ENCODE data around the gene DPM1. TPM values are rescaled to one million over a fixed set of nuclear protein-coding genes. Genes with fewer than 3 reads are reported as not detected.

Gene DPM1
- total RNA-seq, 3 donors from 2014 or later (not counting 1 experiment from before 2014, with no cell fraction given): 21.2 to 26.1 (median 25.6) TPM

- Mint-ChIP-seq H3K27me3 (ENCODE audit: low read depth in 2 of 2) (peaks cover 30 to 35% of the 10 kb centered on the region in 2 donors), H3K9me3 (no peaks in the 10 kb centered on the region), H3K27ac (no peak overlapping the region), H3K4me1 (peaks cover 0 to 6% of the 10 kb centered on the region in 2 donors), H3K4me3 (no peak overlapping the region), H3K36me3 (no peaks in the 10 kb centered on the region)
- ATAC-seq (no peak), DNase-seq (peak in 1 of 2 donors; percentile 10)
- TF ChIP-seq CTCF (IDR thresholded peaks at IDR 0.05): no peak
- 52% methylated on average over 3 of the region's 4 CpGs for WGBS (ENCODE audit: insufficient coverage)
- H3K36me3 ChIP-seq (ENCODE audit: control insufficient read depth, insufficient read depth, low read length): no peaks in the 10 kb centered on the region
- no peaks in the 10 kb centered on the region for H3K27me3 ChIP-seq (ENCODE audit: control insufficient read depth, insufficient read depth, low read length)
- H3K4me3 ChIP-seq (ENCODE audit: low read length): no peak overlapping the region
- intact Hi-C loops (cut with micrococcal nuclease): loop anchor here (10.0 kb wide), 1 partner anchor 1102 kb away; no protein-coding TSS in a partner anchor
- H3K9me3 ChIP-seq (ENCODE audit: control insufficient read depth, insufficient read depth, low read length): no peaks in the 10 kb centered on the region
- H3K27ac ChIP-seq (ENCODE audit: low read length): no peak overlapping the region
- H3K4me1 ChIP-seq (ENCODE audit: control insufficient read depth, insufficient read depth, low read length): peaks cover 5% of the 10 kb centered on the region
Measured at GRCh38 chr20:50982363-50982762, 24.0 kb upstream of the DPM1 start.

DNA sequence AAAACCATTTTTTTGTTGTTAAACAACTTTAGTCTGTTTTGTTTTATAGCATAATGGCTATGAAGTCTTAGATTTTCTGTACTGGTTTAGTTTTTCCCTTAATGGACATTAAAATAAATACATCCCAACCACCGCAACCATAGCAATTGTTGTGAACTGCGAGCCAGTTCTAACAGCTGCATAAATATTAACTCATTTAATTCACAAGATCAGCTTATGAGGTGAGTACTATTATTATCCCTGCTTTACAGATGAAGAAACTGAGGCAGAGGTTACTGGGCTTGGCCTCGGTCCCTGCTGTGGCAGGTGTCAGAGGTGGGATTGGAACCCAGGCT lies 23.3 kb upstream of the DPM1 start:
- TF ChIP-seq CTCF (IDR thresholded peaks at IDR 0.05): peak; percentile 38
- Histone ChIP-seq H3K36me3 (ENCODE audit: control insufficient read depth, insufficient read depth, low read length) (no peaks in the 10 kb centered on the region), H3K4me3 (ENCODE audit: low read length) (no peak overlapping the region), H3K27me3 (ENCODE audit: control insufficient read depth, insufficient read depth, low read length) (no peaks in the 10 kb centered on the region), H3K4me1 (ENCODE audit: control insufficient read depth, insufficient read depth, low read length) (peaks cover 5% of the 10 kb centered on the region), H3K9me3 (ENCODE audit: control insufficient read depth, insufficient read depth, low read length) (no peaks in the 10 kb centered on the region), H3K27ac (ENCODE audit: low read length) (no peak overlapping the region)
- no peak for ATAC-seq
- WGBS (ENCODE audit: insufficient coverage): 84% methylated on average over 1 of the region's 3 CpGs
- intact Hi-C loops (cut with micrococcal nuclease): loop anchor here (10.0 kb wide), 1 partner anchor 1103 kb away; no protein-coding TSS in a partner anchor
- H3K27me3 Mint-ChIP-seq (ENCODE audit: low read depth in 2 of 2): peaks cover 28 to 31% of the 10 kb centered on the region in 2 donors
- DNase-seq: no peak
- no peak overlapping the region for H3K4me3 Mint-ChIP-seq
- no peaks in the 10 kb centered on the region for H3K9me3 Mint-ChIP-seq
- no peak overlapping the region for H3K27ac Mint-ChIP-seq
- peaks cover 0 to 6% of the 10 kb centered on the region in 2 donors for H3K4me1 Mint-ChIP-seq
- H3K36me3 Mint-ChIP-seq: no peaks in the 10 kb centered on the region

GRCh38 chr20:50980851-50981713 lies 22.8 kb upstream of the DPM1 start:
- Histone ChIP-seq H3K4me1 (ENCODE audit: control insufficient read depth, insufficient read depth, low read length) (peaks cover 5% of the 10 kb centered on the region), H3K9me3 (ENCODE audit: control insufficient read depth, insufficient read depth, low read length) (no peaks in the 10 kb centered on the region), H3K36me3 (ENCODE audit: control insufficient read depth, insufficient read depth, low read length) (no peaks in the 10 kb centered on the region), H3K27me3 (ENCODE audit: control insufficient read depth, insufficient read depth, low read length) (no peaks in the 10 kb centered on the region), H3K4me3 (ENCODE audit: low read length) (no peak overlapping the region), H3K27ac (ENCODE audit: low read length) (no peak overlapping the region)
- Mint-ChIP-seq H3K36me3 (no peaks in the 10 kb centered on the region), H3K4me3 (no peak overlapping the region), H3K9me3 (no peaks in the 10 kb centered on the region), H3K27me3 (ENCODE audit: low read depth in 2 of 2) (peaks cover 25 to 27% of the 10 kb centered on the region in 2 donors), H3K4me1 (peaks cover 0 to 6% of the 10 kb centered on the region in 2 donors), H3K27ac (no peak overlapping the region)
- intact Hi-C loops (cut with micrococcal nuclease): loop anchor here (10.0 kb wide), 1 partner anchor 1104 kb away; no protein-coding TSS in a partner anchor
- WGBS (ENCODE audit: insufficient coverage): 53% methylated on average over 26 of the region's 26 CpGs
- ATAC-seq: peak; percentile 66 to 85 (median 75)
- DNase-seq: peak; percentile 32 to 78
- peak; percentile 91 for TF ChIP-seq CTCF (IDR thresholded peaks at IDR 0.05)
